Measurements from ENCODE around the gene CHRNA4. TPM values are rescaled to one million over a fixed set of nuclear protein-coding genes. Genes with fewer than 3 reads are reported as not detected.

Gene CHRNA4
- total and polyA plus RNA-seq, 12 donors: 0.06 to 0.57 (median 0.26) TPM; not detected in 5

- H3K4me3 ChIP-seq: no peak overlapping the region
- intact Hi-C loops (cut with DNase I): no loop called here
- H3K27me3 ChIP-seq: peaks cover 13% of the 10 kb centered on the region
- H3K27ac ChIP-seq: no peak overlapping the region
- no peaks in the 10 kb centered on the region for H3K4me1 ChIP-seq (replicated peaks in 1 of 2)
- 90 to 100% (median 94%) methylated on average over 2 to 8 of the region's 8 CpGs for WGBS, 4 donors
- no peak for DNase-seq
- H3K9me3 ChIP-seq (replicated peaks in 1 of 3): no peaks in the 10 kb centered on the region
- H3K36me3 ChIP-seq (replicated peaks in 1 of 2): no peaks in the 10 kb centered on the region
- TF ChIP-seq CTCF (IDR thresholded peaks at IDR 0.05) (no peak), POLR2A (IDR thresholded peaks at IDR 0.05) (no peak)
These were observed 4.6 kb downstream of the CHRNA4 start for GRCh38 chr20:63356511-63356910.

GRCh38 chr20:63355781-63356295 is 5.3 kb downstream of the CHRNA4 start:
- intact Hi-C loops (cut with DNase I): no loop called here
- no peak overlapping the region for H3K27ac ChIP-seq
- H3K27me3 ChIP-seq: peaks cover 10% of the 10 kb centered on the region
- H3K36me3 ChIP-seq (replicated peaks in 1 of 2): no peaks in the 10 kb centered on the region
- WGBS, 4 donors: 86 to 100% (median 92%) methylated on average over 1 to 11 of the region's 11 CpGs
- H3K4me3 ChIP-seq: no peak overlapping the region
- no peak for DNase-seq
- H3K9me3 ChIP-seq (replicated peaks in 1 of 3): no peaks in the 10 kb centered on the region
- no peaks in the 10 kb centered on the region for H3K4me1 ChIP-seq (replicated peaks in 1 of 2)
- TF ChIP-seq CTCF (IDR thresholded peaks at IDR 0.05) (no peak), POLR2A (IDR thresholded peaks at IDR 0.05) (no peak)

- no peaks in the 10 kb centered on the region for H3K9me3 ChIP-seq (replicated peaks in 1 of 3)
- 75 to 89% (median 84%) methylated on average over 6 to 25 of the region's 25 CpGs for WGBS, 4 donors
- no peak overlapping the region for H3K4me3 ChIP-seq
- no peak for TF ChIP-seq POLR2A (IDR thresholded peaks at IDR 0.05)
- no peak for TF ChIP-seq CTCF (IDR thresholded peaks at IDR 0.05)
- no peak for DNase-seq
- intact Hi-C loops (cut with DNase I): no loop called here
- no peaks in the 10 kb centered on the region for H3K36me3 ChIP-seq (replicated peaks in 1 of 2)
- no peaks in the 10 kb centered on the region for H3K4me1 ChIP-seq (replicated peaks in 1 of 2)
- H3K27me3 ChIP-seq: no peaks in the 10 kb centered on the region
- no peak overlapping the region for H3K27ac ChIP-seq
These were observed 6.4 kb downstream of the CHRNA4 start for GRCh38 chr20:63354636-63355350.

GRCh38 chr20:63352811-63353221 is 8.3 kb downstream of the CHRNA4 start:
- no peaks in the 10 kb centered on the region for H3K36me3 ChIP-seq (replicated peaks in 1 of 2)
- intact Hi-C loops (cut with DNase I): no loop called here
- no peaks in the 10 kb centered on the region for H3K9me3 ChIP-seq (replicated peaks in 1 of 3)
- no peaks in the 10 kb centered on the region for H3K4me1 ChIP-seq (replicated peaks in 1 of 2)
- H3K27me3 ChIP-seq: no peaks in the 10 kb centered on the region
- WGBS, 4 donors: 46 to 100% (median 55%) methylated on average over 1 to 12 of the region's 12 CpGs
- no peak overlapping the region for H3K27ac ChIP-seq
- no peak for DNase-seq
- H3K4me3 ChIP-seq: no peak overlapping the region
- TF ChIP-seq CTCF (IDR thresholded peaks at IDR 0.05) (no peak), POLR2A (IDR thresholded peaks at IDR 0.05) (no peak)
